ENCODE measurements around the gene PHLDB2. TPM values are rescaled to one million over a fixed set of nuclear protein-coding genes. Genes with fewer than 3 reads are reported as not detected.

Gene PHLDB2
- total and polyA plus RNA-seq, 2 of the 13 experiments (the other 11 are each of a cell fraction or from before 2014, with no cell fraction given): 8.4 to 23.6 TPM

DNA sequence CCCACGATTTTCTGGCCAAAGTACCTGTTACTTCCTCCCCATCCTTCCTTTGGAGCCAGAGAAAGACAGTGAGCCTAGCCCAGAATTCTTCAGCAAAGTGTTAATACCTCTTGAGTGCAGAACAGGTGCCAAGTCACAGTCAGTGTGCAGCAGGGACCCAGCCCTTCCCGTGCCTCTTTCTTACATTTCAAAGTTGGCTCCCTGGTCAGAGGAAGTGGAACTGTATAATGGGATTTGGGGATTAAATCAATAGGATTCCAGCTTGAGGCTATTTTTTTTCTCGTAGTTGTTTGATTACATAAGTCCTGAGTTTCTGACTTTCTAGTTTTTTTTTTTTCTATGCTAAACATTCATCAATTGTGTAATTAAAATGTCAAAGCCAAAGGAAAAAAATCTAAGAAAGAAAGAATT, 67.2 kb downstream of the PHLDB2 start:
- CTCF ChIA-PET (ENCODE audit: low intra/inter-chr PET ratio, low total read pairs): no interaction called here
- POLR2A ChIA-PET: no interaction called here
- intact Hi-C loops (cut with micrococcal nuclease; ENCODE audit: unreplicated experiment): no loop called here
- Histone ChIP-seq H3K9ac (ENCODE audit: insufficient read depth, low read depth, low read length) (no peak overlapping the region), H3K36me3 (replicated peaks in 1 of 2; ENCODE audit: control insufficient read depth in 1 of 2, insufficient read depth in 2 of 2, low read length in 2 of 2) (peaks cover 9 to 19% of the 10 kb centered on the region in 2 experiments; a peak in 4 of 5 replicates), H4K20me1 (ENCODE audit: insufficient read depth, low read length) (no peaks in the 10 kb centered on the region), H3K79me2 (ENCODE audit: insufficient read depth, low read length) (no peaks in the 10 kb centered on the region), H2AFZ (ENCODE audit: low read length) (no peak overlapping the region), H3K27me3 (ENCODE audit: control insufficient read depth in 1 of 2, insufficient read depth in 2 of 2, low read length in 2 of 2) (no peaks in the 10 kb centered on the region), H3K4me2 (ENCODE audit: low read depth, low read length) (no peak overlapping the region), H3K4me1 (ENCODE audit: insufficient read depth, low read length) (no peaks in the 10 kb centered on the region), H3K4me3 (replicated peaks in 1 of 3; ENCODE audit: insufficient read depth in 1 of 3, low read depth in 2 of 3, low read length in 3 of 3) (no peak overlapping the region), H3K27ac (ENCODE audit: extremely low read length, insufficient read depth, low read length) (no peak overlapping the region), H3K9me3 (ENCODE audit: low read length) (no peaks in the 10 kb centered on the region)
- ATAC-seq (no peak), FAIRE-seq (no peak), DNase-seq (ENCODE audit: low spot score) (no peak)
- WGBS (ENCODE audit: low lambda C conversion rate): 84% methylated on average over 3 of the region's 3 CpGs
- in situ Hi-C loops (cut with HindIII; ENCODE audit: extremely low pct_ligation_motif_present, low pct_unique_long_range_greater_than_20kb): no loop called here
- TF ChIP-seq ZNF234 (CRISPR knock-in tag; conservative IDR thresholded peaks at IDR 0.05): no peak
- no peak for TF ChIP-seq FOXK1 (CRISPR knock-in tag; IDR thresholded peaks at IDR 0.05; ENCODE audit: borderline replicate concordance, low read depth)
- TF ChIP-seq, protein P1, sequence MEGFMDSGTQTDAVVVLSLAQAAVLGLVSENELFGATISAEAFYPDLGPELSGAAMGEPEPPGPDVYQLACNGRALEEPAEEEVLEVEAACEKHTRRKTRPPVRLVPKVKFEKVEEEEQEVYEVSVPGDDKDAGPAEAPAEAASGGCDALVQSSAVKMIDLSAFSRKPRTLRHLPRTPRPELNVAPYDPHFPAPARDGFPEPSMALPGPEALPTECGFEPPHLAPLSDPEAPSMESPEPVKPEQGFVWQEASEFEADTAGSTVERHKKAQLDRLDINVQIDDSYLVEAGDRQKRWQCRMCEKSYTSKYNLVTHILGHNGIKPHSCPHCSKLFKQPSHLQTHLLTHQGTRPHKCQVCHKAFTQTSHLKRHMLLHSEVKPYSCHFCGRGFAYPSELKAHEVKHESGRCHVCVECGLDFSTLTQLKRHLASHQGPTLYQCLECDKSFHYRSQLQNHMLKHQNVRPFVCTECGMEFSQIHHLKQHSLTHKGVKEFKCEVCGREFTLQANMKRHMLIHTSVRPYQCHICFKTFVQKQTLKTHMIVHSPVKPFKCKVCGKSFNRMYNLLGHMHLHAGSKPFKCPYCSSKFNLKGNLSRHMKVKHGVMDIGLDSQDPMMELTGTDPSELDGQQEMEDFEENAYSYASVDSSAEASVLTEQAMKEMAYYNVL (CRISPR knock-in tag; IDR thresholded peaks at IDR 0.05; ENCODE audit: borderline replicate concordance): no peak
- TF ChIP-seq ZNF101 (CRISPR knock-in tag; IDR thresholded peaks at IDR 0.05; ENCODE audit: borderline replicate concordance, low read depth): no peak
- TF ChIP-seq KLF12 (CRISPR knock-in tag; IDR thresholded peaks at IDR 0.05; ENCODE audit: borderline replicate concordance): no peak
- BruUV-seq (replicated peaks): no TSS peak

- Histone ChIP-seq H4K20me1 (ENCODE audit: insufficient read depth, low read length) (no peaks in the 10 kb centered on the region), H3K27me3 (ENCODE audit: control insufficient read depth in 1 of 2, insufficient read depth in 2 of 2, low read length in 2 of 2) (no peaks in the 10 kb centered on the region), H3K36me3 (replicated peaks in 1 of 2; ENCODE audit: control insufficient read depth in 1 of 2, insufficient read depth in 2 of 2, low read length in 2 of 2) (peaks cover 7 to 13% of the 10 kb centered on the region in 2 experiments), H3K4me2 (ENCODE audit: low read depth, low read length) (no peak overlapping the region), H3K4me3 (replicated peaks in 1 of 3; ENCODE audit: insufficient read depth in 1 of 3, low read depth in 2 of 3, low read length in 3 of 3) (no peak overlapping the region), H3K27ac (ENCODE audit: extremely low read length, insufficient read depth, low read length) (no peak overlapping the region), H3K9me3 (ENCODE audit: low read length) (no peaks in the 10 kb centered on the region), H3K4me1 (ENCODE audit: insufficient read depth, low read length) (no peaks in the 10 kb centered on the region), H3K79me2 (ENCODE audit: insufficient read depth, low read length) (no peaks in the 10 kb centered on the region), H2AFZ (ENCODE audit: low read length) (no peak overlapping the region), H3K9ac (ENCODE audit: insufficient read depth, low read depth, low read length) (no peak overlapping the region)
- FAIRE-seq (no peak), ATAC-seq (no peak), DNase-seq (ENCODE audit: low spot score) (no peak)
- intact Hi-C loops (cut with micrococcal nuclease; ENCODE audit: unreplicated experiment): no loop called here
- BruUV-seq (replicated peaks): no TSS peak
- CTCF ChIA-PET (ENCODE audit: low intra/inter-chr PET ratio, low total read pairs): no interaction called here
- in situ Hi-C loops (cut with HindIII; ENCODE audit: extremely low pct_ligation_motif_present, low pct_unique_long_range_greater_than_20kb): no loop called here
- TF ChIP-seq TEAD2 (CRISPR knock-in tag; IDR thresholded peaks at IDR 0.05) (no peak), GLMP (CRISPR knock-in tag; IDR thresholded peaks at IDR 0.05; ENCODE audit: borderline replicate concordance) (no peak), TAF1 (CRISPR knock-in tag; IDR thresholded peaks at IDR 0.05) (no peak), ZNF546 (CRISPR knock-in tag; conservative IDR thresholded peaks at IDR 0.05) (no peak), CREB3 (CRISPR knock-in tag; IDR thresholded peaks at IDR 0.05) (no peak), NFYB (CRISPR knock-in tag; IDR thresholded peaks at IDR 0.05) (no peak), HMG20A (CRISPR knock-in tag; IDR thresholded peaks at IDR 0.05; ENCODE audit: borderline replicate concordance) (no peak), RCOR2 (CRISPR knock-in tag; IDR thresholded peaks at IDR 0.05) (no peak), SYNCRIP (IDR thresholded peaks at IDR 0.05; ENCODE audit: insufficient read depth, low read depth, low read length) (no peak), ZNF790 (CRISPR knock-in tag; IDR thresholded peaks at IDR 0.05; ENCODE audit: borderline replicate concordance) (no peak), ZNF282 (IDR thresholded peaks at IDR 0.05; ENCODE audit: partially characterized antibody) (no peak)
- WGBS (ENCODE audit: low lambda C conversion rate): 94% methylated on average over 2 of the region's 2 CpGs
- POLR2A ChIA-PET: no interaction called here
Measured at GRCh38 chr3:111928613-111929012, 69.5 kb downstream of the PHLDB2 start.
